Measurements from ENCODE around the gene AARSD1. TPM values are rescaled to one million over a fixed set of nuclear protein-coding genes. Genes with fewer than 3 reads are reported as not detected.

AARSD1 gene
- total and polyA plus RNA-seq, 2 donors (not counting 3 experiments of a cell fraction or from before 2014, with no cell fraction given) = 42.8 to 53.2 TPM

DNA sequence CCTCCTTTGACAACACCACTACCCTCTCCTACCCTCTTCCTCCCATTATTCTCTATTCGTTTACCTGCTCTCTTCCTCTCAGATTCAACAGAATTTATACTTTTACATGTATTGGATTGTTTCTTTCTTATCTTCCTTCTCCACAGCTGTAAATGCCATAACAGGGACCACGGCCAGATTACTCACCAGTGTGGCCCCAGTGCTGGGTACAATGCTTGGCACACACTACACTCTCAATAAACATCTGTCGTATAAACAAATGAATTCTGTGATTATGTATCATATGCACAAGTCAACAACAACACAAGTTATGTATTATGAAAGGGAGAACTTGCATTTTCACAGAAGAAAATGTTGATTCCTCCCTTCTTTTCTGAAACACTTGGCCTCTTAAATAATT, 20.0 kb downstream of the AARSD1 start:
- Histone ChIP-seq H3K27me3 (ENCODE audit: control insufficient read depth in 2 of 2, insufficient read depth in 2 of 2, low read length in 2 of 2) (no peaks in the 10 kb centered on the region), H3K4me3 (replicated peaks in 1 of 3; ENCODE audit: insufficient read depth in 1 of 3, low read depth in 1 of 3, low read length in 3 of 3) (no peak overlapping the region), H4K20me1 (replicated peaks; ENCODE audit: control insufficient read depth, extremely low read depth, insufficient read depth, low read length) (no peaks in the 10 kb centered on the region), H3K9ac (replicated peaks; ENCODE audit: extremely low read depth, insufficient read depth, low read length) (no peak overlapping the region), H3K4me2 (ENCODE audit: insufficient read depth, low read length) (no peak overlapping the region), H3K79me2 (ENCODE audit: control insufficient read depth, insufficient read depth, low read length) (no peaks in the 10 kb centered on the region), H3K27ac (ENCODE audit: insufficient read depth, low read depth, low read length) (no peak overlapping the region), H3K36me3 (ENCODE audit: control insufficient read depth in 2 of 2, extremely low read depth in 1 of 2, insufficient read depth in 2 of 2, low read length in 2 of 2) (no peaks in the 10 kb centered on the region), H3K9me3 (replicated peaks; ENCODE audit: control insufficient read depth, insufficient read depth, low read length) (no peaks in the 10 kb centered on the region), H3K9me1 (replicated peaks; ENCODE audit: control insufficient read depth, extremely low read depth, insufficient read depth, low read length) (no peaks in the 10 kb centered on the region), H2AFZ (ENCODE audit: low read depth, low read length) (no peak overlapping the region), H3K4me1 (ENCODE audit: control insufficient read depth, extremely low read depth, insufficient read depth, low read length) (no peaks in the 10 kb centered on the region)
- DNase-seq (ENCODE audit: low read depth, low spot score) (peak; percentile 37), FAIRE-seq (no peak)
- TF ChIP-seq POLR2AphosphoS5 (IDR thresholded peaks at IDR 0.05; ENCODE audit: insufficient read depth, low read depth, low read length) (no peak), GATA2 (IDR thresholded peaks at IDR 0.05; ENCODE audit: insufficient read depth, insufficient read length, low read depth, low read length) (no peak), POLR2A (IDR thresholded peaks at IDR 0.05; ENCODE audit: low read depth, low read length) (no peak), MYC (IDR thresholded peaks at IDR 0.05; ENCODE audit: low read depth, low read length) (no peak), EZH2 (IDR thresholded peaks at IDR 0.05; ENCODE audit: borderline replicate concordance, low read depth, low read length, severe bottlenecking) (no peak), JUN (IDR thresholded peaks at IDR 0.05; ENCODE audit: borderline replicate concordance, insufficient read depth, insufficient read length, low read depth) (no peak), FOS (IDR thresholded peaks at IDR 0.05; ENCODE audit: borderline replicate concordance, insufficient read depth, low read length) (no peak)
- TF ChIP-seq, protein P1, sequence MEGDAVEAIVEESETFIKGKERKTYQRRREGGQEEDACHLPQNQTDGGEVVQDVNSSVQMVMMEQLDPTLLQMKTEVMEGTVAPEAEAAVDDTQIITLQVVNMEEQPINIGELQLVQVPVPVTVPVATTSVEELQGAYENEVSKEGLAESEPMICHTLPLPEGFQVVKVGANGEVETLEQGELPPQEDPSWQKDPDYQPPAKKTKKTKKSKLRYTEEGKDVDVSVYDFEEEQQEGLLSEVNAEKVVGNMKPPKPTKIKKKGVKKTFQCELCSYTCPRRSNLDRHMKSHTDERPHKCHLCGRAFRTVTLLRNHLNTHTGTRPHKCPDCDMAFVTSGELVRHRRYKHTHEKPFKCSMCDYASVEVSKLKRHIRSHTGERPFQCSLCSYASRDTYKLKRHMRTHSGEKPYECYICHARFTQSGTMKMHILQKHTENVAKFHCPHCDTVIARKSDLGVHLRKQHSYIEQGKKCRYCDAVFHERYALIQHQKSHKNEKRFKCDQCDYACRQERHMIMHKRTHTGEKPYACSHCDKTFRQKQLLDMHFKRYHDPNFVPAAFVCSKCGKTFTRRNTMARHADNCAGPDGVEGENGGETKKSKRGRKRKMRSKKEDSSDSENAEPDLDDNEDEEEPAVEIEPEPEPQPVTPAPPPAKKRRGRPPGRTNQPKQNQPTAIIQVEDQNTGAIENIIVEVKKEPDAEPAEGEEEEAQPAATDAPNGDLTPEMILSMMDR (IDR thresholded peaks at IDR 0.05; ENCODE audit: extremely low read depth in 1 of 2, insufficient read depth in 1 of 2, low read depth in 1 of 2, low read length in 2 of 2) = no peak
- TF ChIP-seq, protein P2, sequence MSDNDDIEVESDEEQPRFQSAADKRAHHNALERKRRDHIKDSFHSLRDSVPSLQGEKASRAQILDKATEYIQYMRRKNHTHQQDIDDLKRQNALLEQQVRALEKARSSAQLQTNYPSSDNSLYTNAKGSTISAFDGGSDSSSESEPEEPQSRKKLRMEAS (IDR thresholded peaks at IDR 0.05; ENCODE audit: insufficient read depth, insufficient read length) = no peak
- intact Hi-C loops (cut with micrococcal nuclease) = no loop called here
- no TSS peak for BruUV-seq (replicated peaks)
- ChIA-PET CTCF (interaction anchor here (1.5 to 3.7 kb wide), 2 partner anchors 96 to 101 kb away, joined by 3 to 12 read pairs; partner anchors contain the start of gene AOC2), POLR2A (no interaction called here)
- dilution Hi-C loops (cut with MboI; ENCODE audit: extremely low pct_ligation_motif_present, low sequenced_read_pairs) = no loop called here

Data from endothelial cell of umbilical vein (primary cell).